COR-L47 (cell line): Measurements from ENCODE around the gene PLXND1.
A peak's percentile ranks its signal among the peaks of the same experiment; 100 is the strongest.
"Not testable (repeated sequence)": the region's sequence is repeated elsewhere in the genome, so short reads cannot be mapped to it uniquely, and the experiment has no call there.

Source experiments
- DNase-seq: peaks from one replicate; lab custom pipeline; 2025; lab: John Stamatoyannopoulos, UW

The PLXND1 gene

GRCh38 chr3:129606636-129607390, at the start of gene PLXND1:
Gene PLXND1 (minus strand): TSS chr3:129606676. CDS start chr3:129606639, 37 bp downstream.
- DNase-seq = peak; percentile 73

- DNase-seq = no peak
Measured at GRCh38 chr3:129655291-129655700, 48.8 kb upstream of the PLXND1 start.

GRCh38 chr3:129654131-129654530, 47.7 kb upstream of the PLXND1 start:
- DNase-seq = no peak

- no peak for DNase-seq
Measured at GRCh38 chr3:129653019-129653418, 46.5 kb upstream of the PLXND1 start.

GRCh38 chr3:129651435-129652202, 45.1 kb upstream of the PLXND1 start:
- DNase-seq = no peak

GRCh38 chr3:129650256-129650872, 43.9 kb upstream of the PLXND1 start:
- DNase-seq = peak; percentile 40

- no peak for DNase-seq
Measured at GRCh38 chr3:129648391-129648790, 41.9 kb upstream of the PLXND1 start.

GRCh38 chr3:129645286-129645685, 38.8 kb upstream of the PLXND1 start:
- DNase-seq = no peak

- no peak for DNase-seq
Measured at GRCh38 chr3:129644836-129645235, 38.4 kb upstream of the PLXND1 start.

- DNase-seq = not testable (repeated sequence)
Measured at GRCh38 chr3:129641567-129642260, 35.2 kb upstream of the PLXND1 start.

GRCh38 chr3:129640985-129641384, 34.5 kb upstream of the PLXND1 start:
- not testable (repeated sequence) for DNase-seq

GRCh38 chr3:129638481-129638880, 32.0 kb upstream of the PLXND1 start:
- no peak for DNase-seq

- no peak for DNase-seq
Measured at GRCh38 chr3:129636082-129636481, 29.6 kb upstream of the PLXND1 start.

GRCh38 chr3:129635656-129636055, 29.2 kb upstream of the PLXND1 start:
- DNase-seq = no peak

- DNase-seq = no peak
Measured at GRCh38 chr3:129633751-129634481, 27.4 kb upstream of the PLXND1 start.

- DNase-seq = no peak
Measured at GRCh38 chr3:129632977-129633376, 26.5 kb upstream of the PLXND1 start.

GRCh38 chr3:129632556-129632955, 26.1 kb upstream of the PLXND1 start:
- no peak for DNase-seq

GRCh38 chr3:129632056-129632455, 25.6 kb upstream of the PLXND1 start:
- DNase-seq = no peak

GRCh38 chr3:129629011-129629410, 22.5 kb upstream of the PLXND1 start:
- no peak for DNase-seq

GRCh38 chr3:129628169-129628522, 21.7 kb upstream of the PLXND1 start:
- no peak for DNase-seq

- peak; percentile 88 for DNase-seq
Measured at GRCh38 chr3:129627350-129628168, 21.1 kb upstream of the PLXND1 start.
